Anterior cingulate cortex (tissue), 58 donors: ENCODE measurements around the gene NCOA4.
"Not testable (repeated sequence)": the region's sequence is repeated elsewhere in the genome, so short reads cannot be mapped to it uniquely, and the experiment has no call there.

Experiments used
- DNase-seq, 58 donors: peaks; one replicate each; lab custom pipeline; 2025; lab: John Stamatoyannopoulos, UW

NCOA4 gene

DNA sequence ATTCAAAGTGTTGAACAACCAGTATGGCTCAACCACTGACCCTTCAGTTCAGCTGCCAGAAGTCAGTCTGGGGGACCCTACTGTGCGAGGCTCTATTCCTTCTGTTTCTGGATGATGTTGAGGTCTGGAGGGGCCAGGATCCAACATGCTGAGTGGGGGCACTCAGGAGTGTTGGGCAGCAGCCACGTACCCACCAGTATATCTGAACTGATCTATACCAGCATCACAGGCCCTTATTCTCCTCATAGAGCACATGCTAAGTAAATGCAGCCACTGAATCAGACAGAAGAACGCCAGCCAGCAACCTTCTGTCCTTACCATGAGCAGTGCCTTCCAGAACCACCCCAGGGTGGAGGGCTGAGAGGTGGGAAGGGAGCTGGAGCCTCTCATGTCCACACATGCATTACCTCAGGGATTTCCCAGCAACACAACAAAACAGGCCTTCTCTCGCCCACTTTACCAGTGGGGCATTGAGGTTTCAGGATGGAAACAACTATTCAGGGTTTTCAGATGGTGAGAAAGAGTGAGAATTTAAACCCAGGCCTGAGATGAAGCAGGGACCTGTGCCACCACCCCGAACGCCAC, 22.5 kb upstream of the NCOA4 start:
- no peak for DNase-seq

DNA sequence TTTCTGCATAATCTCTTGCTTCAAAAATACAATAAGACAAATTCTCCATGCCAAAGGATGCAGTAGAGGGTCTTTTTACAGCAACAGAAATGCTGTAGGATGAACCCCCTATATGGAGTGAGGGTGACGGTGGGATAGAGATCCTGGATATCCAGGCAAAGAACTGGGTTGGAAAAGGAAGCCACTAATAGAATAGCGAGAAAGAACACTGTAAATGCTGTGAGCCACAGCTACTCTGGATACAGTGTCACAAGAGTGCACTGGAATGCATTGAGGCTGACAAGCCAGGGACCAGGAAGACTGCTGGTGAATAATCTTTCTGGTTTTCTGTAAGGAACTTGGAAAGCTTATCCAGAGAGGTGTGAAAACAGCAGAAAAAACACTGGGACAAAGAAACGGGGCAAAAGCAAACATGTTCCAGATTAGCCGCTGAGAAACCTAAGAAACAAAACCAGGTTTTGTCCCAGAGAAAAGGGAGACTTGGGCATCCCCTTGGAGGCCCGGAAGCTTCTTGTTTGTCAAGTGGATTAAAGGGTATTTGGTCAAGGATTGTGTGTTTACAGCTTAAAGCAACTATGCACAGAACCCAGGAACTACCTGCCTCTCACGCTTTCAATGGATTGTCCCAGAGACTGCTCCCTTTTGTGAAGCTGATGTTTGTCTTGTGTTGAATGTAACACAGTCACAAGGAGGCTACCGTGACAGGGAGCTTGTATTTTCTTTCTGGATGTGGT, 21.8 kb upstream of the NCOA4 start:
- no peak for DNase-seq

DNA sequence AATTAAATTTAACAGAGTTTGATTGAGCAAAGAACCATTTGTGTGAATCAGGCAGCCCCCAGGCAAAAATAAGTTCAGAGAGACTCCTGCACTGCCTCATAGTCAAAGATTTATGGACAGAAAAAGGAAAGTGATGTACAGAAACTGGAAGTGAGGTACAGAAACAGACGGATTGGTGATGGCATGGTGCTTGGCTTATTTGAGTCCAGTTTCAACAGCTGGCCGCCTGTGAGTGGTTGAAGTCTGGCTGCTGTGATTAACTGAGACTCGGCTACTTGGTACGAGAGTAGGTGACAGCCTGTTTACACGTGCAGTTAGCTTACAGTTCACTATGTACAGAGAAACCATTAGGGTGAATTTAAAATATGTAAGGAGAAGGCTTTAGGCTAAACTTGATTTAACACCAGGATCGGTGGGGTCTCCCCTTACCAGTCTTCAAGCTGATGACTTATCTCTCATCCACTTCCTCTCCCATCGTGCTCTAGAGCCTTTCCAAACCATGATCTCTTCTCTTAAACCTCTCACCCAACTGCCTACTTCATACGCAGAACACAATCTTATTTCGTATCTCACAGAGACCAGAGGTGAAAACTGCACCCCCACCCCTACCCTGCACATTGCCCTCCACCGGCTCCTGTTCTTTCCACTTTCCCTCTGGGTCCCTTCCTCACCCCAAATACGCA, 20.7 kb upstream of the NCOA4 start:
- no peak for DNase-seq

DNA sequence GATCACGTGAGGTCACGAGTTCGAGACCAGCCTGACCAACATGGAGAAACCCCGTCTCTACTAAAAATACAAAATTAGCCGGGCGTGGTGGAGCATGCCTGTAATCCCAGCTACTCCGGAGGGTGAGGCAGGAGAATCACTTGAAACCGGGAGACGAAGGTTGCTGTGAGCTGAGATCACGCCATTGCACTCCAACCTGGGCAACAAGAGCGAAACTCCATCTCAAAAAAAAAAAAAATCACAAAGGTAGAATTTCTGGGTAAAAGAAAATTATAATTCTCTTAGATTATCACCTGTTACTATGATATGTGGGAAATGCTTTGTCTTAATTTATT, 19.0 kb upstream of the NCOA4 start:
- DNase-seq, result not testable (repeated sequence)

DNA sequence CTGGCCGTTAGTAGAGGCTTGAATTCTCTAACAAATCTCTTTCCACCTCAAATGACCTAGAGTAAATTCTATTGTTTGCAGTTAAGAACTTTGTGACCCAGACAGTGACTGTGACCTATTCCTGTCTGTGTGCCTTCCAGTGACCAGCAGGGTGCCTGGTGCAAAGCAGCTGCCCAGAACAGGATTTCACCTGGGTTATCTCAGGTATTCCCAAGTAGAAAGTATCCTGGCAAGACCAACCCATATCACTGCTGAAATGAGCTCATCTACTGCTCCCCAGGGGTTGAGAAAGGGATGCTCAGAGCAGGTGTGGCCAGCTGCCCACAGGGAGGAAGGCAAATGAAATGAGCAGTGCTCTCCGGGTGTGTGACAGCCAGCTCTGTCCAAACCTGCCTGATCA, 17.7 kb upstream of the NCOA4 start:
- DNase-seq, result no peak

DNA sequence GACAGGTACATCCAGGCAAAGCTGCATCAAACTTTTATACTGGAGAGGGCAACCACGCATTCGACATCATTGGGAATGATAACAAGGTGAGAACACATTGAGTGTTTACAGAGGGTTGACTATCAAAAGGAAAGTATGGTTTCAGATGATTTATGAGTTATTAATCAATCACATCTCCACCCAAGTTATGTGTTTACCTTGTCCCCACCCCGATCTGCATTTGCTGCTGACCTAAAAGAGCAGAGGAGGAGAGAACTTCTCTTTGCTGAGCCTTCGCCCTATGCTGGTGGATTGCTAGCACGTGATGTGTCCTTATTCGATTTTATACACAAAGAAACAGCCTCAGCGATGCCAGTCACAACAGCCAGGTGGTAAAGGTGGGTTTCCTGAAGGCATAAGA, 15.8 kb upstream of the NCOA4 start, which contains the start of gene MSMB:
Gene MSMB, minus strand, starts transcription at position 9 of the 400 bp plus-strand sequence. CDS start 32 bp downstream, outside the sequence.
- no peak for DNase-seq

DNA sequence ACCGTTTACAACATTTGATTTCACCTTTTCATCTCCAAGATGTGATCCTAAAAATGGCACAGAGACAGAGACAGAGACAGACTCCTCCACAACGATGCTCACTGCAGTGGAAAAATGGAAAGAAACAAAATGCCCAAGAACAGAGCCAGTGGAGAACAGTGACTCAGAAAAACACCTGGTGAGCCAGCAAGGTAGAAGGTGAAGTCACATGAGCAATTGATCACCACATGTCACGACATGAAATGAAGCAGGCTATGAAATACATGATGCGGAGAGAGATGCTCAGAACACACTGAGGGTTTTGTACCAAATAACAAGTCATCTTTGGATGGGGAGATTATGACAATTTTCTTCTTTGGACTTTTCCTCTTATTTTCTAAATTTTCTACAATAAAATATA, 12.1 kb upstream of the NCOA4 start:
- DNase-seq, result no peak

DNA sequence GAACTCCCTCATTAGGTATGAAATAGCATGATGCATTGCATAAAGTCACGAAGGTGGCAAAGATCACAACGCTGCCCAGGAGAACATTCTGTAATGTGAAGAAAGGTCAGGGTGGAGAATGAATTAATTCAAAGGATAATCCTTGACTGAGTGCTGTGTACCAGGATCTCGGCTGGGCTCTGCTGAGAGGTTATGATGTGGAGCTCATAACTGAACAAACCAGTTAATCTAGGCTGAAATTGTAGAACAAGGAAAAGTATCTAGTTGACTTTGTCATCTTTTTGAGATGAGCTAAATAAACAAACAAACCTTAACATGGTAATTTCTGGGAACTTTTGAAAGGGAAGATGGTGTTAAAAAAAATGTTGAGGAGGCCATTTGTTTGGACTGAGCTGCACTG, 9.6 kb upstream of the NCOA4 start:
- no peak for DNase-seq

DNA sequence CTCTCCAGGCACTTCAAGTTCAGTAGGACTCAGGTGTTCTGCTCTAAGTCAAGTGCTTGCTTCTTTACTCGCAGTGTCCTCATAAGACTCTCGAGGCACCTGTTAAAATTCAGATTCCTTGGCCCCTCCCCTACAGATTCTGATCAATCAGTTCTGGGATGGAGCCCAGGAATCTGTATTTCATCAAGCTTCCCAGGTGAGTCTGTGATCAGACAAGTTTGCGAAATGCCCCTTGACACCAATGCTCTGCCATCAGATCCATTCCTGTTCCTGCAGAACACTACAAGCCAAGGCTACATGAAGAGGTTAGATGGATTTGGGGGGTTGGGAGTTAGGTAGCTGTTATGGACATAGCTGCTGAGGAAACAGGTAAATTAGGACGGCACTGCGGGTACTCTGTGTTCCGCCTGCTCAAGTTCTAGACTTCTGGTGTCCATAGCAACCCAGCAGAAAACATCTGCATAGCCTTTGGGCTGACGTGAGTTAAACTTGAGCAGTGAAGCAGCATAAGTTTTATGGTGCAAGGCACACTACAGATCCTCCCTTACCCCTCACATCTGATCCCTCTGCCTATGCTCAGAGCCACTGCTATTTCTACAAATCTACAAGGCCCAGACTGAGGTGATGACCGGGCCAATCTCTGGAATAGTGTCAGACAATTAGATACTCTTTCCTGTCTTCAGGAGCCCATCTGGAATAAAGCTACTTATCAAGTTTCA, 6.8 kb upstream of the NCOA4 start:
- DNase-seq, result no peak

DNA sequence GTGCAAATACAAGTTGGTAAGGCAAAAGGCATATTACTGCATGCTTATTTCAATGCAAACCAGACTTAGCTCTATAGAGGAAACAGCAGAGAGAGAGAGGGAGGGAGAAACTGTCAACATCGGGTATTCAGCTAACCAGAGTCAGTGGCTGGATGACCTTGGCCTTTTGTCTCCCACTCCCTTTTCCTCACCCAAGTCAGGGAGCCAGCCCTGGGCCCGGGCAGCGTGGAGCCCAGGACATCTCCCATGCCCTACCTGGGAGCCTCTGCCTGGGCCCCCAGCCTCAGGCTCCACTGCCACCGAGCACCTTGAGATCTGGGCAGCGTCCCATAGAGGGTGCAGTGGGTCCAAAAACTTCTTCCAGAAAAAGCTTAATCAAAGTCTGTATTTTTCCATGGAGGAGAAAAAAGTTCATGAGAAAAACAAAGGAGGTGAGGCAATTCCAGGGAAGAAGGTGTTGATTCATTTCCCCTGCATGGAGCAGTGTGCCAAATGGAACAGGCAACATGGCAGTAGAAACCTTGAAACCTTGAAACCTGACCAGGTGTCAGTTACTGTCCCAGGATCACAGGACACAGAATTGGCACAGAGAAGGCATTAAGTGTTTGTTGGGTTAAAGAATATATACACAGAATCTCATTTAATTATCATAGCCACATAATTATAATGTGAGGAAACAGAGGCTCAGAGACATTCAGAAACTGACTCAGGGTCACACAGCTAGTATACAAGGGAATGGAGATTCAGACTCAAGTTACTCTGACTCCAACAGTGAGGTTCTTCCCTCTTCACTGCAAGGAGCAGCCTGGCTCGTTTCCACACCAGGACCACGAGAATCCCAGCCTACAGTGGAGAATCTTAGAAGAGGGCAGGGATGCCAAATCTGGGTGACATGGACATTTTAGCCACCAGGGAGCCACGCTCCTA, 5.8 kb upstream of the NCOA4 start:
- DNase-seq, result no peak

DNA sequence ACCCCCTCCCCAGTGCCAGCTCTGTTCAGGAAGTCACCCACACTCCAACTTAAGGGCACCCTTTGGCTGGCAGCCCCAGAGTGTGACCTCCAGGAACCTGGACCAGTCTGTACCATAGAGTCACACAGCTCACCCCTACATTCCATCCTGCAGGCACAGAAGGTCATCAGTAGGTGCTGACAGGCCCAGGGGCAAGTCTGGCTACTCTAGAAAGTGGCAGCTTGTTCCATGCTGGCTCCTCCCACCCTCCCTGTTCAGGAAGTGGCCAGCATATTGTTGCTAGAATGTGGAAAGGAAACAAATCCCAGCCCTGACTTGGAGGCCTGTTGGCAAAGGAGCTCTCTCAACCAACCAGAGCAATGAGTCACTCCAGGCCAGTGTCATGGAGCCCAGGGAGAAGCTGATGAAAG, 3.2 kb upstream of the NCOA4 start:
- no peak for DNase-seq

DNA sequence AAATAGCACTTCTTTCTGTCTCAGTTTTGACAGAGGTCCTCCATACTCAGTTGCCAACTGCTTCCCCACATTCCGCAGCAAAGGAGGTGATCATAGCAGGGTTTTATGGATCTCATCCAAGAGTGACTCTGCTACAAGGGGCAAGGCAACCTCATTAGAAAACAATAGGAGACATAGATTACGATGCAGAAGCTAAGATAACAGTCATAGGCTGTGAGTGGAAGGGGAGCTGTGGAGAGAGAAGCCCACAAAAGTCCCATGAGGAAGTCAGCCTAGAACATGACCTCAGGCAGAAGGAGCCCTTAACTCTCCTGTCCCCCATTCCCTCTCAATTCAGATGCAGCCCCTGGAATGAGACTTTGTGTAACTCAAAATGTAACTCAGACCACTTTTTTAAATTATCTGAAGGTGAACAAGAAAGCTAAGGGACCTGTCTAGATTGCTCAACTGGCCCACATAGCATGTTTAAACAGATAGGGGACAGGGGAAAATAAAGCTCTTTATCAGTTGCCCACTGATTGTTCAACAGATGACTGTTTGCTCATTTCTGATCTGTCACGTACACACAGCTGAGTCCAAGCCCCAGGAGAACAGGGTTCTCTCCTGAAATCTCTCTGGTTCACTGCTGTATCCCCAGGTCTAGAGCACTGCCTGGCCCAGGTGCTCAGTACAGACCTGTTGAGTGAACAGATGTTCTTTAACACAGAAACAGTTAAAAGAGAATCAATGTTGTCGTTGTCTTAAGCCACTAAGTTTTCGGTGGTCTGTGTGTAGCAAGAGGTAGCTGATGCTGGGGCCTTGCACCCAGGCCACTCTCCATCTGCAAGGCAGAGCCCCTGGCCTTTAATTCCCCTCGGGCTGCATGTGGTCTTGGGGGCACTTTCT, 1.5 kb upstream of the NCOA4 start:
- no peak for DNase-seq

DNA sequence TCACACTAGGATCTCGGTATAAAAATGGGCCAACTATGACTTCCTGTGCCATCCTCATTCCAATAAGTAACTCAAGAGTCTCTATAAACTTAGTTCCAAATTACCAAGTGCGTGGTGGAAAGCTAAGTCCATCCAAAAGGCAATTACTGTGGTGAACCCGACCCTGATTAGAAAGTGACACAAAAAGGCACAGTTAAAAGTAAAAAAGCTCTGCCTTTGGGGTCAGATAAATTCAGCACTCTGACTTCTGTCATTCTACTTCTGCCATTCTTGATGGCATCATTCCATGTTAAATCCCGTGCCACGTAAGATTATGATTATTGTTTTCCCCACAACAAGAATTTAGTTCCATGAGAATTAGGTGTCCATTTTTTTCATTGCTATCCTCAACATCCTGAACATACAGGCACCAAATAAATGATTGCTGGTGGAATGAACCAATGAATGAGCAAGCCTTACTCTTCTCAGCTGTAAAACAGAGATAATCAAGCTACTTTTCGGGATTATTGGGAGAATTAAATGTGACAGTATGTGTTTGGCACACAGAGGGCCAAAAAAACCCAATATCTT, 877 bp downstream of the NCOA4 start:
- DNase-seq, result no peak

DNA sequence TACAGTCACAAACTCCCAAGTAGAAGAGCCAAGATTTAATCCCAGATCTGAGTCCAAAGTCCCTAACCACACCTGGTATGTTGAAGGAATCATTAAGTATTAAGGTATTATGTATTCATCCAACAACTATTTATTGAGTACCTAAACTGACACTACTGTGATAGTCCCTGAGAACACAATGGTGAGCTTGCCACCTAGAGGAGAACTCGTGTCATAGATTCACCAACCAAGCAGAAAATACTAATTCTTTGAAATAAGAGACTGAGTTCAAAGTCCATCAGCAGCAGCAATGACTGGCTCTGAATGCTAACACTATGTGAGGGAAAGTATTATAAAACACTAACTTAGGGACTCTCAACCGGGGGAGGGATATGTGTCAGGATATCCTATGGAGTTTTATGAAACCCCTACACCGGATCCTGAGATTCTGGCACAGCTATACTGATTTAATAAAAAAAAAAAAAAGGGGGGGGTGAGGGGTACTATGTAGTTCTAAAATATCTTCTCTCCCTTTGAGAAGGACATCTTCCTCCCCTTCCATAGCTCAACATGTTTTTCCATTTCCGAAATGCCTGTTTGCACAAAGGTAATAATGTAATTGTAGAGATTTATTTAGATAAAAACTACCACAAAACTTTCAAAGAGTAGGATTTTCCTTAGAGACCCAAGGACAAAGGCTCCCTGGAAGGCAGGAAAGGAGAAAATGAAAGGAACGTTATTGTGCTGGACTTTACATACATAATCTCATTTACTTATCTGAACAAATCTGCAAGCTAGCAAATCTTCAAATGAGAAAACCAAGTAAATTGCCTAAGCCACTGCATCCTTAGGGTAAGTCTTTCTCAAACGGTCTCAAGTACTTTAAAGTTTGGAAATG, 1.6 kb downstream of the NCOA4 start:
- peak in 1 of 58 donors; percentile 49 for DNase-seq

DNA sequence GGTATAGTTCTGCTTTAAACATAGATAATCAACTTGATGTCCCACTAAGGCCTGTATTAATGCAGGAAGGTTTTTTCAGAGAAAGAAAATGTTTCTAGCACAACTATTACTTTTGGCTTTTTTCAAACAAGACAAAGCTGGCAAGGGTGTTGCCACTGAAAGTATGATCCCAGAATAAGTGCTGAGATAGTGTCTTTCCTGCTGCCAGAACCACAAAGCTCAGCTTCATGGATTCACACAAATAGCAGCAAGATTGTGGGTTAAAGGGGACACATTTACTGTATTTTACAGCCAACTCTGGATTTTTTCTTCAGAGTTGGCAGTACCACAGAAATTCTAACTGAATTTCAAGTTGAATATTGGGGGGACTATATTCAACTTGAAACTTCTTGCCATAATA, 4.3 kb downstream of the NCOA4 start:
- no peak for DNase-seq

DNA sequence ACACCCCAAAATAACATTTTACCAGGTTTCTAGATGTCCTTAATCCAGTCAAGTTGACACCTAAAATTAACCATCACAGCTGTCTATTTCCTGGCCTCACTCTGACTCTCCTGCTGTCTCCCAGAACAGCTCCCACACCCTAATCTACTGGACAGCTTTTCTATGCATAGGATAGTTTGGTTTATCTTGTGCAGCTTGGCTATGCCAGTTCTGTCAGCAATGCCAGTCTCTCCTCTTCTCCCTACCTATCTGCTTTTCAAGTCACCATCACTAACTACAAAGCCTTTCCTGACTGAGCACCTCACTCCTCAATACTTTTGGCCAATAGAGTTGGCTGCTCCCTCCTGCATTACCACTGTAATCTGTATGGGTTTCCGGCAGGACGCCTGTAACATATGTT, 5.0 kb downstream of the NCOA4 start:
- no peak for DNase-seq

DNA sequence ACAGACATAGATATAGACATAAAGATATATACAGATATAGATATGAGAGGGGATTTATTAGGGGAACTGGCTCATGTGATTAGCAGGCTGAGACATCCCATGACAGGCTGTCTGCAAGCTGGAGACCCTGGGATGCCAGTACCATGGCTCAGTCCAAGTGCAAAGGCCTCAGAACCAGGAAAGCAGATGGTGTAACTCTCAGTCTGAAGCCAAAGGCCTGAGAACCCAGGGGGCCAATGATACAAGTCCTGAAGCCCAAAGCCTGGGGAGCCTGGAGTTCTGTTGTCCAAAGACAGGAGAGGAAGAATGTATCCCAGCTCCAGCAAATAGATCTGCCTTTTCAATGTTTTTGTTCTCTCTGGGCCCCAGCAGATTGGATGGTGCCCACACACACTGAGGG, 5.5 kb downstream of the NCOA4 start:
- DNase-seq, result no peak
